Measurements from ENCODE around the gene SBF2. TPM values are rescaled to one million over a fixed set of nuclear protein-coding genes. Genes with fewer than 3 reads are reported as not detected.
"Not testable (repeated sequence)": the region's sequence is repeated elsewhere in the genome, so short reads cannot be mapped to it uniquely, and the experiment has no call there.

The SBF2 gene
- total RNA-seq, 2 donors from 2014 or later: 15.4 to 20.4 TPM

DNA sequence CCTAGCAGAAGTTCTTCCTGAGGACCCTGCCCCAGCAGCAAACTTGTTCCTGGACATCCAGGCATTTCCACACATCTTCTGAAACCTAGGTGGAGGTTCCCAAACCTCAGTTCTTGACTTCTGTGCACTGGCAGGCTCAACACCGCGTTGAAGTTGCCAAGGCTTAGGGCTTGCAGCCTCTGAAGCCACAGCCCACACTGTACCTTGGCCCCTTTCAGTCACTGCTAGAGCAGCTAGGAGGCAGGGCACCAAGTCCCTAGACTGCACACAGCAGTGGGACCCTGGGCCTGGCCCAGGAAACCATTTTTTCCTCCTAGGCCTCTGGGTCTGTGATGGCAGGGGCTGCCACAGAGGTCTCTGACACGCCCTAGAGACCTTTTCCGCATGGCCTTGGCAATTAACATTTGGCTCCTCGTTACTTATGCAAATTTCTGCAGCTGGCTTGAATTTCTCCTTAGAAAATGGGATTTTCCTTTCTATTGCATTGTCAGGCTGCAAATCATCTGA, 159.0 kb downstream of the SBF2 start:
- Mint-ChIP-seq H3K9me3 (no peaks in the 10 kb centered on the region), H3K4me3 (no peak overlapping the region), H3K4me1 (ENCODE audit: low read depth in 2 of 2) (peaks cover 0 to 3% of the 10 kb centered on the region in 2 donors), H3K27ac (no peak overlapping the region), H3K27me3 (no peaks in the 10 kb centered on the region), H3K36me3 (no peaks in the 10 kb centered on the region)
- DNase-seq (ENCODE audit: low spot score) (no peak), ATAC-seq (no peak)

DNA sequence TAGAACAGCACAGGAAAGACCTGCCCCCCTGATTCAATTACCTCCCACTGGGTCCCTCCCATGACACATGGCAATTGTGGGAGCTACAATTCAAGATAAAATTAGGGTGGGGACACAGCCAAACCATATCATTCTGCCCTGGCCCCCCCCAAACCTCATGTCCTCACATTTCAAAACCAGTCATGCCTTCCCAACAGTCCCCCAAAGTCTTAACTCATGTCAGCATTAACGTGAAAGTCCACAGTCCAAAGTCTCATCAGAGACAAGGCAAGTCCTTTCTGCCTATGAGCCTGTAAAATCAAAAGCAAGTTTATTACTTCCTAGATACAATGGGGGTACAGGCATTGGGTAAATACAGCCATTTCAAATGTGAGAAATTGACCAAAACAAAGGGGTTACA, 159.8 kb downstream of the SBF2 start:
- H3K27ac Mint-ChIP-seq; H3K36me3 Mint-ChIP-seq; H3K27me3 Mint-ChIP-seq; H3K4me3 Mint-ChIP-seq; ATAC-seq; H3K4me1 Mint-ChIP-seq (ENCODE audit: low read depth in 2 of 2); DNase-seq (ENCODE audit: low spot score); H3K9me3 Mint-ChIP-seq: not testable (repeated sequence)

DNA sequence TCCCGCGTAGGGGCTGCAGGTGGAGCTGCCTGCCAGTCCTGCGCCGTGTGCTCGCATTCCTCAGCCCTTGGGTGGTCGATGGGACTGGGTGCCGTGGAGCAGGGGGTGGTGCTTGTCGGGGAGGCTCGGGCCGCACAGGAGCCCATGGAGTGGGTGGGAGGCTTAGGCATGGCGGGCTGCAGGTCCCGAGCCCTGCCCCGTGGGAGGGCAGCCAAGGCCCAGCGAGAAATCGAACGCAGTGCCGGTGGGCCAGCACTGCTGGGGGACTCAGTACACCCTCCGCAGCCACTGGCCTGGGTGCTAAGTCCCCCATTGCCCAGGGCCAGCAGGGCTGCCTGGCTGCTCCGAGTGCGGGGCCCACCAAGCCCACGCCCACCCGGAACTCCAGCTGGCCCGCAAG, 160.8 kb downstream of the SBF2 start:
- not testable (repeated sequence) for ATAC-seq; H3K4me1 Mint-ChIP-seq (ENCODE audit: low read depth in 2 of 2)

DNA sequence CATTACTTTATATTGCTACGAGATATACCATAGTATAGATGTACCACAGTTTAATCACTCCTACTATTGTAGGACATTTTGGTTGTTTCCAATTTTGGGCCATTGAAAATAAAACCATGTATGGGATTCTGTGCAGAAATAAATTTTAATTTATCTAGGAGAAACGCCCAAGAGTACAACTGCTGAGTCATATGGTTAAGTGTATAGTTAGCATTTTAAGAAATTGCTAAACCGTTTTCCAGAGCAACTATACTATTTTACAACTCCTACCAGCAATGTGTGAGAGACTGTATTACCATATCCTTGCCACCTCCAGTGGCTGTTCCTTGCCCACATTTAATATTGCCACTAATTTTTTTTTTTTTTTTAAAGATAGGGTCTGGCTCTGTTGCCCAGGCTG, 163.1 kb downstream of the SBF2 start:
- ATAC-seq: no peak
- H3K27me3 Mint-ChIP-seq: no peaks in the 10 kb centered on the region
- no peaks in the 10 kb centered on the region for H3K36me3 Mint-ChIP-seq
- no peak for DNase-seq (ENCODE audit: low spot score)
- H3K27ac Mint-ChIP-seq: no peak overlapping the region
- H3K9me3 Mint-ChIP-seq: no peaks in the 10 kb centered on the region
- H3K4me3 Mint-ChIP-seq: no peak overlapping the region
- H3K4me1 Mint-ChIP-seq (ENCODE audit: low read depth in 2 of 2): peaks cover 0 to 3% of the 10 kb centered on the region in 2 donors

More for the DNA sequence above, 160.8 kb downstream of the SBF2 start:
- not testable (repeated sequence) for H3K36me3 Mint-ChIP-seq; H3K9me3 Mint-ChIP-seq; H3K27me3 Mint-ChIP-seq; H3K4me3 Mint-ChIP-seq; DNase-seq (ENCODE audit: low spot score); H3K27ac Mint-ChIP-seq

DNA sequence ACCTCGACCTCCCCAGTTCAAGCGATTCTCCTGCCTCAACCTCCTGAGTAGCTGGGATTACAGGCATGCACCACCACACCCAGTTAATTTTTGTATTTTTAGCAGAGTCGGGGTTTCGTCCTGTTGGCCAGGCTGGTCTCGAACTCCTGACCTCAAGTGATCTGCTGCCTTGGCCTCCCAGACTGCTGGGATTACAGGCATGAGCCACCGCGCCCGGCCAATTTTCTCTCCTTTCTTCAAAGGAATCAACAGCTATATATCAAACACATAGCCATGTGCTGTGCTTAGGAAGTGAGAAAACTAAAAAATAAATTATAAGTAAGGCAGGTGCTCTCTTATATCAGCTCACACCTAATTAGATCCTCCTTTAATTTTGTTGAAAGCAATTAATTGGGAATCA, 164.8 kb downstream of the SBF2 start:
- not testable (repeated sequence) for H3K36me3 Mint-ChIP-seq; DNase-seq (ENCODE audit: low spot score); H3K4me1 Mint-ChIP-seq (ENCODE audit: low read depth in 2 of 2); H3K27me3 Mint-ChIP-seq; H3K9me3 Mint-ChIP-seq; H3K4me3 Mint-ChIP-seq; ATAC-seq; H3K27ac Mint-ChIP-seq

DNA sequence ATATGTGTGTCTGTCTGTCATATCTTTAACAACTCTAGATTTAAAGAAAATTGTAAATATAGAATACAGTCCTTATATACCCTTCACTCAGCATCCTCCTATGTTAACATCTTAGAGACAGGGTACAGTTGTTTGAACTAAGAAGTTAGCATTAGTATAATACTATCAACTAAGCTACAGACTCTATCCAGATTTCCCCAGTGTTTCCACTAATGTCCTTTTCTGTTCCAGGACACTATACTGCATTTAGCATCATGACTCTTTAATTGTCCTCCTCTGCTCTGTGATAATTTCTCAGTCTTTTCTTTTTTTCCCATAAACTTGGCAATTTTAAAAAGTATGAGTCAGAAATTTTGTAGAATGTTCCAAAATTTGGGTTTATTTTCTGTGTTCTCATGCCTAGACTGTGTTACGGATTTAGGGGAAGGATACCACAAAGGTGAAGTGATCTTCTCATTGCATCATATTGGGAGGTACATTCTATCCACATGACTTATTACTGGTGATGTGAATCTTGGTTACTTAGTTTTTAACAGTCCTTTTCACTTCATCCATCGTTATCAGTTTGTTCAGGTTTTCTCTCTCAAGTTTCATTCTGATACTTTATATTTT, 168.4 kb downstream of the SBF2 start:
- H3K4me3 Mint-ChIP-seq: no peak overlapping the region
- H3K36me3 Mint-ChIP-seq: no peaks in the 10 kb centered on the region
- H3K27ac Mint-ChIP-seq: no peak overlapping the region
- peaks cover 2 to 5% of the 10 kb centered on the region in 2 donors for H3K4me1 Mint-ChIP-seq (ENCODE audit: low read depth in 2 of 2)
- no peaks in the 10 kb centered on the region for H3K27me3 Mint-ChIP-seq
- no peak for ATAC-seq
- no peaks in the 10 kb centered on the region for H3K9me3 Mint-ChIP-seq
- DNase-seq (ENCODE audit: low spot score): no peak

DNA sequence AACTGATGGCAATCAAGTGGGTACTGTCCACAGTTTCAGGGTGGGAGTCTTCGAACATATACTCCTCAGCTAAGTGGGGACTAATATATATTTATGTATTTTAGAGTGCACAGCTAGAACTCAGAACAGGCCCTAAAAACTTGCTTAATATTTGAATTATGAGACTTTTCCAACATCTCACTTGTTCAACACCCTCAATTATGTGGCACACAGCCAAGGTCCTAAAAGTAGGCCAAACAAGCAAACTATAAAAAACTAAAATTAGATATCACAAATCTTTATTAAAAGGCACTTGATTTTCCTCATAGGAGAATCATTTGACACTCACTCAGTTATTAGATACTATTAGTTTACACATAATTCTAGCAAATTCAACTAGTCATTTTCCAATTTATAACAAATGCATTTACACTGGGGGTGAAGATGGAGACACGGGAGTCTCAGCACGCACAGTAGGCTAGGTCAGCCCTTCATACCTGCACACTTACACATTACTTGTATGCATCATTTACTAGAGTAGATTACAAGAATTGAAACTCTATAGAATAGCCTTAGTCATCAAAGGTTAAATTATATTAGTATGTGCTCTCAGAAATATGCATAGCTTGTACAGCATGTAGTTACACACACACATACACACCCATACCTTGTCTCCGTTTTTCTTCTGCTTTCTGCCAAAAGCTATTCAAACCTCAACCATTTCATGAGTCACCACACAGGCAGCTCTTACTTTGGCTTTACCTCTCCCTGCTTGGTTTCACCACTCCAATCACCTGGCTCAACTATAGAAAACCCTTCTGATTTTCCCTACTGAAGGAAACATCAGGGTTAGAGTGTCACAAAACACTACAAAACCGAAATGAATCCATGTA, 171.5 kb downstream of the SBF2 start:
- Mint-ChIP-seq H3K4me1 (ENCODE audit: low read depth in 2 of 2) (peaks cover 2 to 5% of the 10 kb centered on the region in 2 donors), H3K27ac (no peak overlapping the region), H3K27me3 (no peaks in the 10 kb centered on the region), H3K36me3 (no peaks in the 10 kb centered on the region), H3K4me3 (no peak overlapping the region), H3K9me3 (no peaks in the 10 kb centered on the region)
- DNase-seq (ENCODE audit: low spot score) (no peak), ATAC-seq (no peak)

DNA sequence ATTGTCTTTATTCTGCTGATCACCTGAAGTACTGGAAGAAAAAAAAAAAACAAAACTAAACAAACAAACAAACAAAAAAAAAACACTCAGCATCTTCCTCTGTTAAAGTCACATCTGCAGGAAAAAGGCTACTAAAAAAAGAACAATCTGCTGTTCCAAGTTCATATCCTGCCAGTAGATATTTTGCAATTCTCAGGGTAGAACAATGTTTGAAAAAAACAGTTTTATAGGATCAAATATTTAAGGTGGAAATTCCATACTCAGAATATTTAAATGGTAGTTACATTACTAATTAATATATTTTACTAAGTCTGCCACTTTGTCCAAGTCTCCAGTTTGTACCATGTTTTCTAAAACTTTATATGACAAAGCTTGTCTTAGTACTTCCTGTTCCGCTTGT, 175.2 kb downstream of the SBF2 start:
- ATAC-seq: no peak
- H3K4me1 Mint-ChIP-seq (ENCODE audit: low read depth in 2 of 2): peaks cover 6 to 10% of the 10 kb centered on the region in 2 donors
- no peaks in the 10 kb centered on the region for H3K9me3 Mint-ChIP-seq
- no peak overlapping the region for H3K4me3 Mint-ChIP-seq
- H3K27ac Mint-ChIP-seq: no peak overlapping the region
- no peaks in the 10 kb centered on the region for H3K36me3 Mint-ChIP-seq
- no peaks in the 10 kb centered on the region for H3K27me3 Mint-ChIP-seq
- no peak for DNase-seq (ENCODE audit: low spot score)

DNA sequence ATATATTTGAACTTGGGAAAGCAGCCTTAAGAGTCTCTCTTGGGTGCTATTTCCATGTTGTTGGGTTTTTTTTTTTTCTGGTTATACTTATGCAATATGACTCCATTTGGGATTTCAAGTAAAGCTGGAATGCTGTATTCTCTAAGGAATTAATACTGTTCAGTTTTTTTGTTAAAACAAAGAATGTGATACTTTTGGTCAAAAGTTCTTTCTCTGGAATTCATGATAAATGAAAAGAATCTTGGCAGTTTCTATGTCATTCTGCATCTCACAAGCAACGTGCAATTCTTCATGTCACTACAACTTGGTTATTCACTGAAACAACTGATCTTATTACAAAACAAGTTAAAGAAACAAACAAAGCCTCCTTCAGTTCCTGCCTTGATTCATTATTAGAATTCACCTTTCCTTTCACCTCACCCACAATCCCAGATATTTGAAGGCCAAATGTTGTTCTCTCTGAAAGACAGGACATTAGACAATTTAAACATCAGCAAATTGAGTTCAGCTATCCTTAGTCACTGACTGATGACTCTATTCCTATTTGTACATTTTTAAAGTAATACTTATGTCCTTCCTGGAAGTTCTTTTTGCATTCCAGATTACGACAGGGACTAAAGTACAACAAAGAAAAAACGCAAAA, 176.2 kb downstream of the SBF2 start:
- H3K36me3 Mint-ChIP-seq: no peaks in the 10 kb centered on the region
- H3K4me1 Mint-ChIP-seq (ENCODE audit: low read depth in 2 of 2): peaks cover 4 to 7% of the 10 kb centered on the region in 2 donors
- no peak overlapping the region for H3K27ac Mint-ChIP-seq
- no peaks in the 10 kb centered on the region for H3K27me3 Mint-ChIP-seq
- no peaks in the 10 kb centered on the region for H3K9me3 Mint-ChIP-seq
- no peak for DNase-seq (ENCODE audit: low spot score)
- ATAC-seq: no peak
- no peak overlapping the region for H3K4me3 Mint-ChIP-seq

DNA sequence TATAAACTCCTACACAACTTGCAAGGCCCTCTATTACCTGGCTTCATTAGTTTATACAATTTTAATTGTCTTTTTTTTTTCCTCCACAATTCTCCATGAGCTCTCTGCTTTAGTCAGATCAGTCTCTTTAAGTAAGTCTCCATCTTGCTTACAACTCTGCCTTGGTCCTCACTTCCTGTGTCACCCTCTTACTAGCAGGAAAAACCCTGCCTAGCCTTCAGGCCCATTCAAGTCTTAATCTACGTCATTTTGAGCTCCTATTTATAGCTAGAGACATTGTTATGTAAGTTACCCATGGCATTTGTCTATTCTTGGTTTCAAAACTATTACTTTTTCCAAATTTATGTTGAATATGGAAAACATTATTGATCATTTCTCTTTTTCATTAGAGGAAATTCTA, 177.4 kb downstream of the SBF2 start:
- Mint-ChIP-seq H3K4me3 (no peak overlapping the region), H3K4me1 (ENCODE audit: low read depth in 2 of 2) (peaks cover 4 to 5% of the 10 kb centered on the region in 2 donors), H3K27me3 (no peaks in the 10 kb centered on the region), H3K9me3 (no peaks in the 10 kb centered on the region), H3K36me3 (no peaks in the 10 kb centered on the region), H3K27ac (peak overlapping the region in 1 of 2 donors; percentile 10)
- ATAC-seq: peak in 1 of 2 donors; percentile 74
- DNase-seq (ENCODE audit: low spot score): no peak

DNA sequence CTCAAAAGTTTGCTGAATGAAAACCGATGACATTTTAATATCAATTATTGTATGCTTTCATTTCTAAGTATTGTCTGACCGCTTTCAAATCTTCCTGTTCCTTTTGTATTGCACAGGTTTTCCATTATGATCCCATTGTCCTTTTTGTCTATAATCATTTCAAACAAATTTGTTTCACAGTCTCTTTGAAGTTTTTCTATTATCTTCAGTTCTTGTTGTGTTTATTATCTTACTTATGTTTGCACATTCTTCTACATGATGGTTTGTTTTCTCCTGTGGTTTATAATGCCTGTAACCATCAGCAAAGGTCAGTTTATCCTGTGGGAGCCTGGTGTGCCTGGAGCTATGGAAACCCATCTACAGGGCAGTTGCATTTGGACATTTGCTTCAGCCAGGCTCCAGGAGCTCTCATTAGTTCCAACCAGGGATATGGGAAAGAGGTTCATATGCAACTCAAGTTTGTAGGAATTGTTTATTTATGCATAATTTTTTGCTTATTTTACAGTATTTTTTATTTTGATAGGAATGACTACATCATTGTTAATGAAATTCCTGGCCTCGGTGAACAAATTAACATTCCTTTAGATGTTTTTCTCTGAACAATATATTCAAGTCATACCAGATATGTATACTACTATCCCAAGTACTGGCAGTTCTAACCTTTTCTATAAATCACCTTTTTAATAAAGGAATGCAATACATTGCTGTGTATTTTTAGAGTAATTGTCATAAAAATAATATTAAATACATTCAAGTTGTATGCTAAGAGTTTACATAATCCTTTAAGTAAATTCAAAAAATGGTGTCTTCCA, 179.2 kb downstream of the SBF2 start:
- Mint-ChIP-seq H3K27me3 (no peaks in the 10 kb centered on the region), H3K9me3 (no peaks in the 10 kb centered on the region)

DNA sequence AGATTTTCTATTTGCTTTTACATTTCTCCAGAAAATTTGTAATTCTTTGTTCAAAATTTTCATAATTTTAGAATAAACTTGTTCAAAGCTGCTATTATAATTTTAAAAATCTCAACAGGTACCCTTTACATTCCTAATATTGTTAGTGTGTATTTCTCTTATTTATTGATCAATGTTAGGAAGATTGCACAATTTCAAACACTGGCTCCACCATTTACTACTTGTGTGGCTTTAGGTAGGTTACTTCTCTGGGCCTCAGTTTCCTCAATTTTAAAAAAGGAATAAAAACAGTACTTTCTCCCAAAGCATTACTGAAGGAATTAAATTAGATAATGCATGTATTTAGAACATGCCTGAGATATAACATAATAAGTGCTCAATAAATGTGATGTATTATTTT, 180.2 kb downstream of the SBF2 start:
- DNase-seq (ENCODE audit: low spot score) (no peak), ATAC-seq (no peak)
- Mint-ChIP-seq H3K4me1 (ENCODE audit: low read depth in 2 of 2) (peaks cover 4 to 5% of the 10 kb centered on the region in 2 donors), H3K9me3 (no peaks in the 10 kb centered on the region), H3K36me3 (no peaks in the 10 kb centered on the region), H3K27ac (no peak overlapping the region), H3K4me3 (no peak overlapping the region), H3K27me3 (no peaks in the 10 kb centered on the region)

More for the DNA sequence above, 179.2 kb downstream of the SBF2 start:
- Mint-ChIP-seq H3K4me3 (no peak overlapping the region), H3K36me3 (no peaks in the 10 kb centered on the region), H3K27ac (no peak overlapping the region), H3K4me1 (ENCODE audit: low read depth in 2 of 2) (peaks cover 4 to 5% of the 10 kb centered on the region in 2 donors)
- DNase-seq (ENCODE audit: low spot score) (no peak), ATAC-seq (no peak)

DNA sequence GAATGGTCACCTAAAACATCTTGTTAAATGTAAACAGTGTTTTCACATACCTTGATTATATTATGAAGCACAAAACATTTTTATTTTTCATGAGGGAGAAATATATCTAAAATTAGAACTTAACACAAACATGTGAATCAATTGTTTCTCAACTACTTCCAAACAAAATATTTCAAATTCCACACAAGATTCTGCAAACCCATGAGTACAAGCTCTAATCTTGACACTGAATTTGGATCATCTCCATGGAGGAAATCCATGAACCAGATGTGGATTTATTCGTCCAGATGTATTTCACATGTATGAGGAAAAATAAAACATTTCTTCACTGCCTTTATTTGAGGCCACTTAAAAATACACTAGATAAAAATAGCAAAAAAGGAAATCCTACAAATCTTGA, 184.2 kb downstream of the SBF2 start:
- H3K4me3 Mint-ChIP-seq: no peak overlapping the region
- DNase-seq (ENCODE audit: low spot score) (no peak), ATAC-seq (no peak)
- no peaks in the 10 kb centered on the region for H3K27me3 Mint-ChIP-seq
- H3K4me1 Mint-ChIP-seq (ENCODE audit: low read depth in 2 of 2): no peaks in the 10 kb centered on the region
- H3K27ac Mint-ChIP-seq: no peak overlapping the region
- H3K9me3 Mint-ChIP-seq: no peaks in the 10 kb centered on the region
- H3K36me3 Mint-ChIP-seq: no peaks in the 10 kb centered on the region

All from natural killer cell treated with Interleukin-12 subunit alpha and Interleukin-12 subunit beta and Interleukin-15 and Interleukin-18, amount 100 ng/mL, for 72 hours (primary cell).